ENCODE results near the gene SLC35G2.
"Not testable (repeated sequence)": the region's sequence is repeated elsewhere in the genome, so short reads cannot be mapped to it uniquely, and the experiment has no call there.

The SLC35G2 gene

GRCh38 chr3:136858381-136858780, 39.5 kb downstream of the SLC35G2 start:
- no peak for DNase-seq (ENCODE audit: low read depth)
- no peak overlapping the region for H3K4me3 ChIP-seq (replicated peaks; ENCODE audit: low read depth, low read length)
- TF ChIP-seq CTCF (IDR thresholded peaks at IDR 0.05; ENCODE audit: low read length, missing control alignments), result no peak

- no peak for DNase-seq (ENCODE audit: low read depth)
- TF ChIP-seq CTCF (IDR thresholded peaks at IDR 0.05; ENCODE audit: low read length, missing control alignments), result no peak
- H3K4me3 ChIP-seq (replicated peaks; ENCODE audit: low read depth, low read length), result peak overlapping the region; percentile 86
These were observed 41.6 kb downstream of the SLC35G2 start for GRCh38 chr3:136860541-136860940.

- H3K4me3 ChIP-seq (replicated peaks; ENCODE audit: low read depth, low read length), result peak within 1 kb of the TSS; percentile 86
- TF ChIP-seq CTCF (IDR thresholded peaks at IDR 0.05; ENCODE audit: low read length, missing control alignments), result peak; percentile 3
- DNase-seq (ENCODE audit: low read depth), result peak; percentile 98
These were observed 43.1 kb downstream of the SLC35G2 start, which contains the start of gene NCK1 for GRCh38 chr3:136861890-136862616. Gene NCK1, plus strand, starts transcription at chr3:136862208. Its CDS starts 65,794 bp downstream, at chr3:136928002.

GRCh38 chr3:136862617-136863322, 43.8 kb downstream of the SLC35G2 start:
- DNase-seq (ENCODE audit: low read depth), result peak; percentile 77
- TF ChIP-seq CTCF (IDR thresholded peaks at IDR 0.05; ENCODE audit: low read length, missing control alignments), result no peak
- H3K4me3 ChIP-seq (replicated peaks; ENCODE audit: low read depth, low read length), result peak overlapping the region; percentile 86

GRCh38 chr3:136869282-136869681, 50.4 kb downstream of the SLC35G2 start:
- H3K4me3 ChIP-seq (replicated peaks; ENCODE audit: low read depth, low read length), result no peak overlapping the region
- TF ChIP-seq CTCF (IDR thresholded peaks at IDR 0.05; ENCODE audit: low read length, missing control alignments), result no peak
- DNase-seq (ENCODE audit: low read depth), result no peak

- not testable (repeated sequence) for H3K4me3 ChIP-seq (replicated peaks; ENCODE audit: low read depth, low read length); DNase-seq (ENCODE audit: low read depth)
These were observed 53.3 kb downstream of the SLC35G2 start for GRCh38 chr3:136872258-136872657.

GRCh38 chr3:136879510-136879909, 60.6 kb downstream of the SLC35G2 start:
- DNase-seq (ENCODE audit: low read depth); H3K4me3 ChIP-seq (replicated peaks; ENCODE audit: low read depth, low read length): not testable (repeated sequence)

- H3K4me3 ChIP-seq (replicated peaks; ENCODE audit: low read depth, low read length), result no peak overlapping the region
- no peak for TF ChIP-seq CTCF (IDR thresholded peaks at IDR 0.05; ENCODE audit: low read length, missing control alignments)
- DNase-seq (ENCODE audit: low read depth), result no peak
These were observed 63.6 kb downstream of the SLC35G2 start for GRCh38 chr3:136882571-136882970.

Measured in fibroblast of pulmonary artery (primary cell).